ENCODE data around the gene TMEM161A. TPM values are rescaled to one million over a fixed set of nuclear protein-coding genes. Genes with fewer than 3 reads are reported as not detected.

Gene TMEM161A
- total RNA-seq, 1 donor from 2014 or later, result 45.2 TPM

DNA sequence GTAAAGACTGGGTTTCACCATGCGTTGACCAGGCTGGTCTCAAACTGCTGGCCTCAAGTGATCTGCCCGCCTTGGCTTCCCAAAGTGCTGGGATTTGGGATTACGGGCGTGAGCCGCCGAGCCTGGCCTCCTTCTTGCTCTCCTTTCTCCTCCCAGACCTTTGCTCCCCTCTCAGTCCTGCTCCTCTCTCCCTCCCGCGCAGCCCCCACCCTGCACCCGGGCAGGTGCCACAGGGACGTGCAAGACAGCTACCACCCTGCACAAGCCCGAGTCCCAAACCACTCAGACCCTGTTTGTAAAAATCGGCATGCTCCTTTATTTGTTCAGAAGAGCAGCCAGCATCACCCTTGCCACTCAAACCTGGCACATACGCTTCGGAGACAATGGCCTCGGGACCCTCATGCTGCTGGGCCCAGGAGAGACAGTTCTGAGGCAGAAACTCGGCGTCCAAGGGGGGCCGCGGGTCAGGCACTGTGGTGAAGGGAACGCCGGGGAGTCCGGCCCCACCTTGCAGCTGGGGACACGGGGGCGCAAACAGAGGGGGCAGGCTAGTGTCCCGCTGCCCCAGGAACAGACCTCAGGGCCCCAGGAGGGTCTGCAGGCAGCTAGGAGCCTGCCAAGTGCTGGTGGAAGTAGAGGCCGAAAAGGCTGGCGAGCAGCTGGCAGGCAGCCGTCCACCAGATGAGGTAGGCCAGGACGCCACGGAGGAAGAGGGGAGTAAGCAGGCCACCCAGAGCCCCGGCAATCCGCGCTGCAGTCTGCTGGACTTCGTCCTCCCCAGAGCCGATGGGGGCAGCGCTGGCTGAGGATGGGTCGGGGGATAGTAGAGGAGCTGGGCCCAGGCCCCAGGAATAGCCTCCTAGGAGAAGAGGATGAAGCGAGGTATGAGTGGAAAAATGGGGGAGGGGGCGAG is 18.7 kb downstream of the TMEM161A start:
- DNase-seq (ENCODE audit: extremely low spot score, unreplicated experiment), result no peak
- no peak for TF ChIP-seq CTCF (conservative IDR thresholded peaks at IDR 0.05)
- Mint-ChIP-seq H3K27ac (no peak overlapping the region), H3K27me3 (no peaks in the 10 kb centered on the region), H3K9me3 (peaks cover 7% of the 10 kb centered on the region), H3K4me3 (no peak overlapping the region), H3K4me1 (ENCODE audit: unreplicated experiment) (no peaks in the 10 kb centered on the region), H3K36me3 (peaks cover 9% of the 10 kb centered on the region)

DNA sequence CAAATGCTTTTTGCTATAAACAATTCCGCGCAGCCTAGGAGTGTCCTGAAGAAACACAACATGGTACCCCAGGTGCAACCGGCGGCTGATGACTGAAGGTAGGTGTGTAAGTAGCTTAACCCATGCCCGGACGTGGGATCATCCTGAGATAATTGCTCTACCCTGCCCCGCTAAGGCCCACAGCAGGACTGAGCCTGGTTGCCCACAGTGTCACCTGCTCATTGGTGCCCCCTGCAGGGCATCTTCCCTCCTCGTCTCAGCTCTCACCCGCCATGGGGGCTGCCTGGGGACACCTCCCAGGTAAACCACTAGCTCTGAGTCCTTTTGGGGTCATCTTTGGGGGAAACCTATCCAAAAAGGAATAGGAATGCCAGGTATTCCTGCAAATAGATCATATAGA is 22.3 kb downstream of the TMEM161A start:
- Mint-ChIP-seq H3K36me3 (no peaks in the 10 kb centered on the region), H3K27ac (no peak overlapping the region), H3K4me3 (no peak overlapping the region), H3K9me3 (no peaks in the 10 kb centered on the region), H3K4me1 (ENCODE audit: unreplicated experiment) (peaks cover 10% of the 10 kb centered on the region), H3K27me3 (peaks cover 6% of the 10 kb centered on the region)
- no peak for DNase-seq (ENCODE audit: extremely low spot score, unreplicated experiment)
- peak; percentile 64 for TF ChIP-seq CTCF (conservative IDR thresholded peaks at IDR 0.05)

DNA sequence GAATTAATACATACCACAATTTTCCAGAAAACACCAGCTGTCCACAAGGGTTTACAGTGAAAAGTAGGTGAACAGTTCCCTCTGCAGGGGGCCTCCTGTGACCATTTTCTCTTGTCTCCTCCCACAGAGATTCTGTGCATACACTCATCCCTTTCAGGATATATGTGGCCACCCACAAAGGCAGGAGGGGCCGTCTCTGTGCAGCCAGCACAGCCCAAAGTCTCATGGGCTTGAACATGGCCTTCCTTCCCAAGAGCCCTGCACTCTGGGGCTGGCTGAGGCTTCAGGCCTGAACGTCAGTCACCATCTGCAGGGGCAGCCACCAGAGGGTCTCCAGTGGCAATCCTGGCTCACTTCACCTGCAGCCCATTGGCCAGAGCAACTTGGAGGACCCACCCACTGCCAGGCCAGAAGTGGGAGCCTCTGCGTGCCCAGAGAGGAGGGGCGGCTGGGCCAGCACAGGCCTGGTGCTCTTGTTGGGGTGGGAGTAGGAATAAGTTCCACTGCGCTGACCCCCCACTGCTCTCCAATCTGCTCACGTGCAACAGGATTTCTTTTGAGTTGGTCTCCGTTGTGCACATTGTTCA is 25.1 kb downstream of the TMEM161A start:
- Mint-ChIP-seq H3K9me3 (no peaks in the 10 kb centered on the region), H3K27me3 (peaks cover 11% of the 10 kb centered on the region), H3K36me3 (no peaks in the 10 kb centered on the region), H3K27ac (peak overlapping the region; percentile 63), H3K4me3 (no peak overlapping the region), H3K4me1 (ENCODE audit: unreplicated experiment) (peaks cover 14% of the 10 kb centered on the region)
- no peak for TF ChIP-seq CTCF (conservative IDR thresholded peaks at IDR 0.05)
- DNase-seq (ENCODE audit: extremely low spot score, unreplicated experiment), result no peak

- Mint-ChIP-seq H3K4me1 (ENCODE audit: unreplicated experiment) (peaks cover 14% of the 10 kb centered on the region), H3K9me3 (no peaks in the 10 kb centered on the region), H3K27ac (no peak overlapping the region), H3K27me3 (peaks cover 15% of the 10 kb centered on the region), H3K36me3 (no peaks in the 10 kb centered on the region), H3K4me3 (no peak overlapping the region)
- TF ChIP-seq CTCF (conservative IDR thresholded peaks at IDR 0.05), result no peak
- no peak for DNase-seq (ENCODE audit: extremely low spot score, unreplicated experiment)
These were observed 26.2 kb downstream of the TMEM161A start for GRCh38 chr19:19111967-19112580.

- TF ChIP-seq CTCF (conservative IDR thresholded peaks at IDR 0.05), result no peak
- no peaks in the 10 kb centered on the region for H3K9me3 Mint-ChIP-seq
These were observed 27.0 kb downstream of the TMEM161A start for GRCh38 chr19:19111136-19111835.

More at GRCh38 chr19:19111136-19111835, 27.0 kb downstream of the TMEM161A start:
- Mint-ChIP-seq H3K4me3 (no peak overlapping the region), H3K27me3 (peaks cover 15% of the 10 kb centered on the region), H3K36me3 (no peaks in the 10 kb centered on the region), H3K27ac (no peak overlapping the region), H3K4me1 (ENCODE audit: unreplicated experiment) (peaks cover 14% of the 10 kb centered on the region)
- no peak for DNase-seq (ENCODE audit: extremely low spot score, unreplicated experiment)
